Fibroblast of the conjunctiva (primary cell): Measurements from ENCODE around the gene CMTR1.
"Not testable (repeated sequence)": the region's sequence is repeated elsewhere in the genome, so short reads cannot be mapped to it uniquely, and the experiment has no call there.

Experiments
- DNase-seq: peaks from one replicate; pipeline ENCODE4 v3.0.0-alpha.2; 2010; ENCODE audit warnings: low read depth

Gene CMTR1

DNA sequence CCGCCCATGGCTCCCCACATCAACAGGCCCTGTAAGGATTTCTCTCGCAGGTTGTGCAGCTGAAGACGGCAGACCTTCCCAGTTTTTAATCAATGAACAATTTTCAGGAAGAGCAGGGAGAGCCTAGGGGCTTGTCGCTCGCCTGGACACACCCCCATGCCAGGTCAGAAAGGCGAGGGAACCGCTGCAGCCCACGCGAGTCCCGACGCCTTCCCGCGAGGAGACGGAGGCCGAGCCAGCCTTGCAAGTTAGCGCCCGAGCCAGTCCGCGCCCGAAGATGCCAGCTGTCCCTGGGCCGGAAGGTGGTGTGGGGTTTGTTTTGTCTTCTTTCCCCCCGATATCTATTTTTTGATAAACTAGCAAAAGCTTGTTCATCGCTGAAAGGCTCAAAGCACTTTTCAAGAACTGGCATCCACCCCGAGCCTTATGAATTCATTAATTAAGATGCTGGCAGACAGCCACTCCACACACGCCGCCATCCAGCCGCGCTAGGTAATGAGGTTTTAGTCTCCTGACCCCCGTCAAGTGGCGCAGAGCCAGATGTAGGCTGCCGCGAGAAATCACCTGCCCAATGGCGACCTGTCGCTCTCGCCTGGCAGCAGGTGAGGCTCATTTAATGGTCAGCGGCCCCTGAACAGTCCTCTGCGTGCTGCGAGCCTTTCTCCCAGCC is 60.1 kb downstream of the CMTR1 start:
- DNase-seq = no peak

DNA sequence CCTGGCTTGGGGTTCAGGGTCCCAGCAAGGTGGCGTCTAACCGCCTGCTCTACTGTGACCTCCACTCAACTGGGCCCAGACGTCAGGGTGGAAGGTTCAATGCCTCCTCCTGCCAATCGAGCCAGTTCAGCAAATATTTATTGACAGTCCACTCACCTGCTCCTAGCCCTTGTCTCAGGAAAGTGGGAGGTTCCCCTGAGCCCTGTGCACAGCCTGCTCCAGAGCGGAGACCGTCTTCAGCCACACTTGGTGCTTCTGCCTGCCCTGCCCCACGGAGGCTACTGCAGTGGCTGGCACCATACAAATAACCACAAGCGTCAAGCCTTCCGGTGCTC is 60.6 kb downstream of the CMTR1 start:
- no peak for DNase-seq

DNA sequence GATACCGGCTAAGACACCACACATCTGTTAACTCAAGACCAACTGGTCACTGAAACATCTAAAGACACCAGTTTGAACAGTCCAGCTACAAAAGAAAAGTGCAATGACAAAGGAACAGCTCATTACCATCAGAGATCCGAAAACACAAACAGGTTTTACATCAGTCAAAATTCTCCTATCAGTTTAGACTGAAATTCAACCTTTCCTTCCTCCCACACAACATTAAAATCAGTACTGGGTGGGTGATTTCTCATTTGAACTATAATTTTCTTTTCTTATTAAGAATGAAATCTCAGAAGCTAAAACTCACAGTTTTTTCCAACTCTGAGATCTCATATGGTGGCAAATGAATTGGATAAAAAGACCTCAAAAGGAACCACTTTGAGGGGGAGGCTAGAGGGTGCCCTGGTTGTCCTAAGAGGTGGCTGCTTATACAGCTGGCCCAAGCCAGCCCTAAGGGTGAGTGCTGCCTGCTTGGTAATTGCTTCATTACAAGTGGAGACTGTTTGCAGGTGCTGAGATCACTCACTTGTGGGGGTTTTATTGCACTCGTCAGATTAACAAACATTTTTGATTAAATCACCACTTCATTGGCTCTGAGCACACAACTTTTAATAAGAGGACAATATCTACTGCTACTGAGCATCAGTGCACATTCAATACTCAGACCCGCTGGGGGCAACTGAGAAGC is 62.4 kb downstream of the CMTR1 start:
- no peak for DNase-seq

- no peak for DNase-seq
These were observed 64.2 kb downstream of the CMTR1 start for GRCh38 chr6:37496951-37497885.

DNA sequence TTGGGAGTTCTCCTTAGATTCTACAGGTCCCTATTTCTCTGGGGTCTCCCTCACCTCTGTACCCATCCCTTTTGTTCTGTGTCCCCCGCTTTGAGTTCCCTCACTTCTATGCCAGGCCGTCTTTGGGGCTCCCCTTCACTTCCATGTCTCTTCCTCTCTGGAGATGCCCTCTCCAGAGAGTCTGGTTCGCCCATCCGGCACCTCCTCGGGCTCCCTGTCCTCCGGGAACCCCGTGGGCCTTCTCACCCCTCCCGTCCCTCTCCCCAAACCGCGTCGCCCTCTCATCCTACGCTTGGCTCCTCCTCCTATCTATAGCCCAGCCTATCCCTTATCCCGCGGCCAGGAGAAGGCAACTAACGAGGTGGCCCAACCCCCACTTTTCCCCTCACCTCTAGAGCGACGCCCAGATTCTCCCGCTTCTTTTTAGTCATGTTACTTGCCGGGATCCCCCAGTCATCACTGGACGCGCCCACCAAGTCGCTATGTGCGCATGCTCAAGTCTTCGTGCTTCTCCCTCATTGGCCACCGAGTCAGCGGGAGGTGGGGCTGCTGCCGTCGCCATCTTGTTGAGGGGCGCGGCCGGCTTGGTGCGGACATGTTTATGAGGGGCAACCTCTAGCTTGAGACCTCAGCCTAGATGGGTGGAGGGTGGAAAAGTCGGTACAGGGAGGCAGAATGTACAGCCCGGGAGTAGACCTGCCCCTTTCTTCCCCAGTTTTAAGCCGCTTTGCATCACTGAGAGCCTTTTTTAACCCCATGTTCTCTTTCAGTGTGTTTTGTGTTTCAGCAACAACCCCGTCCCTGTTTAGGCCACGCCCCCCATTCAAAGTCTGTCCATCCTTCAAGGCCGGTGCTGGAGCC is 66.6 kb downstream of the CMTR1 start, which contains the start of gene CCDC167:
Gene CCDC167 (minus strand): TSS at position 461 of the 861 bp plus-strand sequence. CDS start 30 bp downstream, at position 431.
- DNase-seq = peak; percentile 95

- no peak for DNase-seq
These were observed 67.2 kb downstream of the CMTR1 start for GRCh38 chr6:37500294-37500608.

GRCh38 chr6:37500904-37501303 is 67.9 kb downstream of the CMTR1 start:
- DNase-seq = not testable (repeated sequence)

GRCh38 chr6:37501632-37502491 is 68.8 kb downstream of the CMTR1 start:
- no peak for DNase-seq

- no peak for DNase-seq
These were observed 69.8 kb downstream of the CMTR1 start for GRCh38 chr6:37502703-37503291.

- DNase-seq = no peak
These were observed 70.4 kb downstream of the CMTR1 start for GRCh38 chr6:37503309-37503965.

DNA sequence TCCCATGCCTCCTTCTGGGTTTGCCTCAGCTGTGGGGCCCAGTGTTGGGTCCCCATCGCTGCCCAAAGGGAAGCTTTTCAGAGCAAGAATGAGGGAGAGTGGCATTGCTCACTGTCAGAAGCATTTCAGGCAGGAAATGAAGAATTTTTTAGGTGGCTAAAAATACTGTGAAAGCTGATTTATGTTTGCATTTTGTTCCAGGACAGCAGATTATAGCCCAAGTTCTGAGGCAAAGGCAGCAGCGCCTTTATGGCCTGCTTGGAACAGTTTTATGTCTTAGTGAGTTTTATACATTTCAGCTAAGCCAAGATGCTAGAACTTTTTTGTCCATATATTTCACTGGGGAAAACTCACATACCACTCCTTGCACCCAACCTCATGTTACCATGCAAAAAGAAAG is 71.0 kb downstream of the CMTR1 start:
- no peak for DNase-seq

DNA sequence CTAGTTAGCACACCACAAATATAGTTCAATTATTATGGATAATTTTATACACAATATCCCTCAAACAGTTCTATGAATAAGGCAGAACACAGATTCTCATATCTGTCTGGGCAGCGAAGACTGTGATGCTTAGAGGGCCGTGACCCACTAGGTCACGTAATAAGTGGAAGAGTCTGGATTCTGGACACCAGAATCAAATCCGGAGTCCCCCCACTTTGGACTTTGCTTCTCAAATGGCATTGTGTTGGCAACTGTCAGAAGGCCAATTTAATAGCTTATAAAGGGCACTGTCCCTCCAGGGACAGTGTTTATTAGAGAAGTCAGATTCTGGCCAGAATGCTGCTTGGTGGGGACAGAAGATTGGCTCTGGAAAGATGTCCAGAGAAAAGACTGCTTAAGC is 73.5 kb downstream of the CMTR1 start:
- DNase-seq = no peak

DNA sequence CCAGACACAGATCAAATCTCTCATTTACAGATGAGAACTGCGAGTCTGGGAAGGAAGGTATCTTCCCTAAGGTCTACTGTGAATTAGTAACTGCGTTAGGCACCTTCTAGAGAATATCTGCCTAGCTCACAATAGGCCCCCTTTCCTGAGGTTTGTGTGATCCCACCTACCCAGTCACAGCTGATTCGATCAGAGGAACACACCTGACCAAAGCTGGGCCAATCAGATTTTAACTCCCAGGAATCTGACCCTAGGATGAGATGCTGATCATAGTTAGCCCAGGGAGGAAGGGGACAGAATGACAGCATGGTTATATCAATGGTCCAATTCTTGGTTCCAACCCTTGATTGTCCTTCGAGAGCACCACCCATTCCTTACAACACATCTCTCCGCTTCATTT is 74.1 kb downstream of the CMTR1 start:
- no peak for DNase-seq

DNA sequence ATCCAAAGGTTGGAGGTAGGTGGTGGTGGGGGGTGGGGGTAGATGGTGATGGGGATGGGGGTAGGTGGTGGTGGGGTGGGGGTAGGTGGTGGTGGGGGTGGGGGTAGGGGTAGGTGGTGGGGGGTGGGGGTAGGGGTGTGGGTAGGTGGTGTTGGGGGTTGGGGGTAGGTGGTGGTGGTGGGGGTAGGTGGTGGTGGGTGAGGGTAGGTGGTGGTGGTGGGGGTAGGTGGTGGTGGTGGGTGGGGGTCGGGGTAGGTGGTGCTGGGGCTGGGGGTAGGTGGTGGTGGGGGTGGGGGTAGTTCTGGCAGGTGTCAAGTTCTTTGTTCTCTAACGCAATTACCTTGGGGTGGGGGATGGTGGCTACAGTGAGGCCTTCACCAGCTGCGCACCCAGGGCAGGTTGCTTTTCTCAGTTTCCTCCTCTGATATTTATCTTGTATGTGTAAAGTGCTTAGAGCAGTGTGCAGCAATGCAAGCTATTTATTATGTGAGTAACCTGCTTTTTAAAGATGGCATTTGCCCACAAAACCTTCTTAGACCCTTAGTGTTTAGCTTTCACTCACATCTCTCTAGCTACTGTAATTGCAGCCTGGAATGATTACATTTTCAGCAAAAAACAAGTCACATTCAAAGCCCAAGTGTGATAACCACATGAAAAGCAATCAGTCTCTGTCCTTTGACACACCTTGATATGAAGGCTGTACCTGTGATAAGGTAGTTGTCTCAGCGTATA is 74.8 kb downstream of the CMTR1 start:
- DNase-seq = no peak

- DNase-seq = no peak
These were observed 78.2 kb downstream of the CMTR1 start for GRCh38 chr6:37511201-37511600.

GRCh38 chr6:37511910-37512399 is 78.9 kb downstream of the CMTR1 start:
- no peak for DNase-seq

DNA sequence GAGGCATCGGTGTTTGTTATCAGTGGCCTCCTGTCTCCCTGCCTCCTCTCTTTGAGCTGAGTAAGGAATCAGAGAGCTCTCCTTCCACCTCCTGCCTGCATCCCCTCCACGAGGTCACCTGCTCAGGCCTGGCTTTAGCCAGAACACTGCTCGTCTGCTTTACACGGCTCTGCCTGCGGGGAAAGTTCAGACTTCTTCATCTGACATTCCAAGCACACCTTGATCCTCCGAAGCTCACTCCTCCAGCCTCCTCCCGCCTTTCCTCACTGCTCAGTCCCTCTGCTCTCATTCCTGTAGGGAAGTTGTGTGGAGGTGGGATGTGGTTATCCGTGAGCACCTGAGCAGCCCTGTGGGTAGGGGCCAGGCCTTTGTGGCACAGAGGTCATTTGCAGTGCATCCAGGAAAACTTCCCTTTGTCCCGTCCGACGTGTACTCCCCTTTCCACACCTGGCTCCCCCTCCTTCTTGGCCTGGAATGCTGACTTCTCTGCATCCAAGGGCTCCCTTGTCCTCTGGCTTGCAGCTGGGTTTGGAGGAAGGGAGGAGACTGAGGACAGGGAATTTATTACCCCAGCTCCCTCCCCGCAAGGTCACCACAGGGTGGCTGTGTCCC is 79.5 kb downstream of the CMTR1 start:
- DNase-seq = no peak

GRCh38 chr6:37513155-37513554 is 80.1 kb downstream of the CMTR1 start:
- DNase-seq = no peak

DNA sequence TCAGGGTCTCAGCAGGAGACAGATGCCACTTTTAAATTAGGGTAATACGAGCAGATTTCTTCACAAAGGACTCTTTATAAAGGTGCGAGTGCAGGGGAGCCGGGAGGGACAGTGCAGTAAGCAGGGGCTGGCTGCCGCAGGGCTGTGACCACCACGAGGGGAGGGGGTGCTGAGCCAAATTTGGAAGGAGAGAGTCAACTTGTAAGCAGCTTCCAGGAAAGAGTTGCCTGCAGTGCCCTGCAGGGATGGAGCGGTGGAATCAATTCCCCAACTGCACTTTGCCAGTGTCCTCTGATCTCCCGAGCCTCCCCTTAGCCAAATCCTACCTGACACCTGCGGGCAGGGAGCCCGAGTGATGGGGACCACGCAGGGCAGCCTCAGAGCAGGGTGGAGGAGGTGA is 80.6 kb downstream of the CMTR1 start:
- no peak for DNase-seq
